GM21360 (cell line): Measurements from ENCODE around the gene MRGPRD.
"Not testable (repeated sequence)": the region's sequence is repeated elsewhere in the genome, so short reads cannot be mapped to it uniquely, and the experiment has no call there.

ENCODE experiments used
- ATAC-seq: cut with Tn5 transposase; IDR thresholded peaks from one replicate; pipeline ENCODE4 v1.9.1; 2021; ENCODE audit warnings: mild to moderate bottlenecking, moderate library complexity; ENCODE audit not compliant: unreplicated experiment

The MRGPRD gene

GRCh38 chr11:69006816-69007215, 26.0 kb upstream of the MRGPRD start:
- no peak for ATAC-seq

GRCh38 chr11:69005631-69006368, 25.0 kb upstream of the MRGPRD start:
- no peak for ATAC-seq

DNA sequence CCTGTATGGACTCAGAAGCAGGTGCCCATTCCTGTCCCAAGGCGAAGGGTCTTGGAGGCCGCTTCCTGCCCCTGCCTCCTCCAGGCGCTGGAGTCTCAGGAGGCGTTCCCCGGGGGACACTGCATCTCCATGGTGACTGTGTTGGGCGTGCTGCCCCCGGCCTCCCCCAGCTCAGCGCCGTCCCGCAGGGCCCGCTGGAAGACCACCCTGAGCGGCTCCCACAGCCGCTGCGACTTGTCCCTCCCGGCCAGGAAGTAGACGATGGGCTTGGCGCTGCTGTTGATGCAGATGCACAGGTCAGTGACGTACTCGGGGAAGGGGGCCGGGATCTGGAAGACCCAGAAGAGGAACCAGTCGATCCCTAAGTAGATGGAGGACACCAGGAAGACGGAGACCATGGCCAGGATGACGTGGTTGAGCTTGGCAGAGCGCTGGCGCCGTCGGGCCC, 24.4 kb upstream of the MRGPRD start:
- ATAC-seq: no peak

- no peak for ATAC-seq
These were observed 23.8 kb upstream of the MRGPRD start for GRCh38 chr11:69004411-69005182.

- ATAC-seq: no peak
These were observed 23.1 kb upstream of the MRGPRD start for GRCh38 chr11:69003866-69004367.

- ATAC-seq: no peak
These were observed 22.6 kb upstream of the MRGPRD start for GRCh38 chr11:69003301-69003865.

GRCh38 chr11:69002570-69003231, 21.9 kb upstream of the MRGPRD start:
- no peak for ATAC-seq

GRCh38 chr11:69002110-69002569, 21.4 kb upstream of the MRGPRD start:
- no peak for ATAC-seq

DNA sequence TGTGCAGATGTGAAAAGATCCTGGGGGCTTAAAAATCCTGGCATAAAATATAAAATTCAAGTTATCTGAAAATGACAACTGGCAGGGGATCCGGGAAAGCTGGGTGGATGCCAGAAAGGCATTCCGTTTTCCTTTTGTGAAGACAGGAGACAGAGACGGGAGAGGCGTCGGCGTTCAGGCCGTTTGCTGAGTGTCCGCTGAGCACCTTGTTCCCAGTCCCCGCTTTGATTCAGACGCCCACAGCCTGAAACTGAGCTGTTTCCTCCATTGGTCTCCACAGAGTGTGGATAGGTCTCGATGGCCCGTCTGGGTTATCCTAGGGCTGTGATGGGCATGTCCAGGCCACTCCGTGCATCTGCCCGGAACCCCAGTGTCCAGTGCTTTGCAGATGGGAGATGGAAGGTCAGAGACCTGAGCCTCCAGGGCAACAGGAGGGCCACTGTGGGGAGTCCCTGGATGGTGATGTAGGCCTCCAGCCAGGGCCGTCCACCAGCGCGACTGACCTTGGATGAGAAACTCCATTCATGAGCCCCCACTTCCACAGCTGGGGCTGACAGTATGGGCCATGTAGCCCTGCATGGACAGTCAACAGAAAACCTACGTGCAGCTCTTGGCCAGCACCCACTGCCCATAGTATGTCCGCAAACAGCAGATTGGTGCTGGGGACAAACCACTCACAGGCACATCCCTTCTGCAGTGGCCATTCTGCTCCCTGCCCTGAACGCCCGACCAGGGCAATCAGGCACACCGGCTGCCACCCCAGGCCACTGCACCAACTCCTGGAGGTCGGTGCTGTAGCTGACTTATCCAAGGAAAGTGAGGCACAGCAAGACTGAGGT, 20.7 kb upstream of the MRGPRD start:
- no peak for ATAC-seq

DNA sequence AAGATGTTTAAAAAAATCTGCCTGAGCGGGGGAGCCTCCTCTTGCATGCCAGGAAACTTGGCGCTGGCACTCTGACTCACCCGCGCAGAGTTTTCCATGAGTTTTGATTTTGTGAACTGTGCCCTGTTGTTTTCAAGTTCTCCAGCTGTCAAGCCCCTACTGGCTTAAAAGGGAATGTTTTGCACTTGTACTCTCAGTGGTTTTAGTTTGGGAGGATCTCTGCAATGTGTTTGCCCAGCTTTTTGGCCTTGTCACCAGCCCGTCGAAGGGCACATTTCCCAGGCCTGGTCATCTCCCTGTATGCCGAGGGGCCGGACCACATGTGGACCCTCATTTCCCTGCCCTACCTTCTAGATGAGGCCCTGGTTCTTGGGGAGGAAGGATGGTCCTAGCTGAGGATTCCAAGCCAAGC, 20.1 kb upstream of the MRGPRD start:
- ATAC-seq: no peak

GRCh38 chr11:69000391-69000790, 19.6 kb upstream of the MRGPRD start:
- no peak for ATAC-seq

DNA sequence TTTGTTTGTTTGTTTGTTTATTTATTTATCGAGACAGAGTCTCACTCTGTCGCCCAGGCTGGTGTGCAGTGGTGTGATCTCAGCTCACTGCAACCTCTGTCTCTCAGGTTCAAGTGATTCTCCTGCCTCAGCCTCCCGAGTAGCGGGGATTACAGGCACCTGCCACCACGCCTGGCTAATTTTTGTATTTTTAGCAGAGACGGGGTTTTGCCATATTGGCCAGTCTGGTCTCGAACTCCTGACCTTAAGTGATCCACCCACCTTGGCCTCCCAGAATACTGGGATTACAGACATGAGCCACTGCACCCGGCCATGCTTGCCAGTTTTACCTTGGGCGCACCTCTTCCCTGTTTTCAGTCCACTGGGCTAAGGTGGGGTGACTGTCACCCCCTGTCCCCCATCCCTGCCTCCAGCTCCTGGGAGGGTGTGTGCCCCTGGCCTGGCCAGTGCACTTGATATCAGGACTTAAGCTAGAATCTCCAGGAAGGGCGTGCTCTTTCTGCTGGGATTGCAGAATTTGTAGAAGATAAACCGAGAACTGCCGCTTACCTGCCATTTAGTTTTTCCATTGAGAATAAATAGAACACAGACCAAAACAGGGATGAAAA, 19.1 kb upstream of the MRGPRD start:
- ATAC-seq: not testable (repeated sequence)

DNA sequence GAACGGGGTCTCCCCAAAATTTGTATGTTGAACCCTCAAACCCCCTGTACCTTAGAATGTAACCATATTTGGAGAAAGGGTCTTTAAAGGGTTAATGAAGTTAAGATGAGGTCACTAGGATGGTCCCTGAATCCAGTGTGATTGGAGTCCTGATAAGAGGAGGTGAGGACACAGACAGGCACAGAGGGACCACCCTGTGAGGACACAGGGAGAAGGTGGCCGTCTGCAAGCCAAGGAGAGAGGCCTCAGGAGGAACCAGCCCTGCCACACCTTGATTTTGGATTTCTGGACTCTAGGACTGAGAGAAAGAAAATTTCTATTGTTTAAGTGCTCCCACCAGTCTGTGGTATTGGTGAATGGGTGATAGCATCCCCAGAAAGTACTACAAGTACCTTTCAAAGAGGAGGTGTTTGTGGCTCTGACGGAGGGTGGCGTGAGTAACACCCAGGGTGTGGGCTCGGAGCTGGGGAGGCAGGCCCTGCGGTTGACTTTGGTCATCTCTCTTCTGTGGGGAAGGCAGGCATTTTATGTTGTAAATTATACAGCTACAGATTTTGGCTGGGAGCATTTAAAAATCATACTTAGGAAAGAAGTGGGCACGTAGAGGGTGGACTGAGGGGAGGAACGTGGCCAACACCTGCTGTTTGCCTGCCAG, 18.4 kb upstream of the MRGPRD start:
- no peak for ATAC-seq

DNA sequence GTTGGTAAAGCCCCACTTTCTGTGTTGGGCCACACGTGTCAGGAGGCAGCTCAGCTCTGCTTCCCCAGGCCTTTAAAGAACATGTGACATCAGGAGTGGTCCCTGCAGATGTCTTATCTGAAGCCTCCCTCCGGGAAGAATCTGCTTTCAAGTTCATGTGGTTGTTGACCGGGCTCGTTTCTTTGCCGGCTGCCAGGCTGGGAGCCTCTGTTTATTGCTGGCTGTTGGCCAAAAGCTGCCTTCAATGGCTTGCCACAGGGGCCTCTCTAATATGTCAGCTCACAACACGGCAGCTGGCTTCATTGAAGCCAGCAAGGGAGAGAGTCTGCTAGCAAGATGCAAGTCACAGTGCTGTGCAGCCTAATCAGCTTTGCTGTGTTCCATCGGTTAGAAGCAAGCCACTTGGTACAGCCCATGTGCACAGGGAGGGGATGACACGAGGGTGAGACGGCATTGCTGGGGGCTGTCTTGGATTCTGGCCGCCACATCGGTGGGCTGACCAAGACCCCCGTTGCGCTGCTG, 17.7 kb upstream of the MRGPRD start:
- ATAC-seq: no peak

- no peak for ATAC-seq
These were observed 17.2 kb upstream of the MRGPRD start for GRCh38 chr11:68997995-68998348.

DNA sequence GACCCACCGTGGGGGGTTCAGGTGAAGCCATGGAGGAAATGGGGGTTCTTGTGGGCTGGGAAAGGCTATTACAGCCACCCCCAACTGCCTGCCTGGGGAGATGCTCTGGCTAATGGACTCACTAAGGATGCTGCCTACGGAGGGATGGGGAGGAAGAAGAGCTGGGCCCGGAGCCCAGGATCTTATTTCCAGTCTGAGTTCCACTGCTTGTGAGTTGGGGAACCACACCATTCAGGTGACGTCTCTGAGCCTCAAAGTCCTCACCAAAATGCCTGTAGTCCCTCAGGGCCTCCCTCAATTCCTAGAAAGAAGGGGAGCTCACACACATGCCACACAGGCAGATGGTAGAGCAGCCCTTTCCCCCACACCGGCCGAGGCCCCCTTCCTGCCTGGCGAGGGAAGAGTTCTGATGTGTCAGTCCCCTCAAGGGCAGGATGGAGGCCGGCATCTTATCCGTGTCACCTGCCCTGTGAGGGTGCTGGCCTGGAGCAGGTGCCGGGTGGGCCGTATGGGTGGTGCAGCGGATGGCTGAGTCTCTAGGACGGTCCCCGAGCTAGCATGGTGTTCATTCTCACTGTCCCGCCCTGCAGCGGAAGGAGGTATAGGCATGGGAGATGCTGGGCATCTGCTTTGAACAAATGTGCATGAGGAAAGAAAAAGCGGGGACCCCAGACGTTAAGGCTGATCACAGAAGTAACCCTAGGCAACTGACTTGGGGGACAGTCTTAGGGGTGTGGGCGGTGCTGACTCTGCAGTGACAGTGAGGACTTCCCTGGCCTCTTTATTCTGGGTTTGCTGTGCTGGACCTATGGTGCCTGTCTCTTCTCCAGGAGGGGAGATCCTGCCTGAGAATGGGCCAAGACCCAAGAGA, 16.6 kb upstream of the MRGPRD start:
- no peak for ATAC-seq

- no peak for ATAC-seq
These were observed 15.8 kb upstream of the MRGPRD start for GRCh38 chr11:68996376-68997123.
